Activated T-cell treated with anti-CD3 and anti-CD28 coated beads, Interleukin-2, amount 50 U/mL, for 1 hour (primary cell): Measurements from ENCODE around the gene PBX4.
A peak's percentile ranks its signal among the peaks of the same experiment; 100 is the strongest.

ENCODE experiments used
- DNase-seq: peaks from one replicate; pipeline ENCODE4 v3.0.0-alpha.2; 2020

Gene PBX4

GRCh38 chr19:19537075-19538048, 81.1 kb downstream of the PBX4 start:
- DNase-seq, result peak; percentile 38

GRCh38 chr19:19535311-19536191, 82.9 kb downstream of the PBX4 start:
- no peak for DNase-seq

- no peak for DNase-seq
Observed at GRCh38 chr19:19534556-19535265, 83.8 kb downstream of the PBX4 start.

- DNase-seq, result no peak
Observed at GRCh38 chr19:19533841-19534240, 84.6 kb downstream of the PBX4 start.

- peak; percentile 33 for DNase-seq
Observed at GRCh38 chr19:19532806-19533701, 85.4 kb downstream of the PBX4 start.

GRCh38 chr19:19531951-19532805, 86.3 kb downstream of the PBX4 start:
- peak; percentile 93 for DNase-seq

GRCh38 chr19:19530889-19531288, 87.6 kb downstream of the PBX4 start:
- DNase-seq, result no peak

- no peak for DNase-seq
Observed at GRCh38 chr19:19530423-19530804, 88.1 kb downstream of the PBX4 start.

GRCh38 chr19:19529783-19530422, 88.6 kb downstream of the PBX4 start:
- DNase-seq, result no peak

GRCh38 chr19:19528721-19529490, 89.6 kb downstream of the PBX4 start, which contains the start of gene YJEFN3:
Gene YJEFN3, plus strand, starts transcription at chr19:19528911. Its CDS starts 22 bp downstream, at chr19:19528933.
- DNase-seq, result no peak

GRCh38 chr19:19527674-19528625, 90.5 kb downstream of the PBX4 start:
- DNase-seq, result no peak

GRCh38 chr19:19527371-19527656, 91.2 kb downstream of the PBX4 start:
- no peak for DNase-seq

- no peak for DNase-seq
Observed at GRCh38 chr19:19526581-19527370, 91.7 kb downstream of the PBX4 start.

- no peak for DNase-seq
Observed at GRCh38 chr19:19525611-19526380, 92.7 kb downstream of the PBX4 start.

GRCh38 chr19:19524053-19524452, 94.4 kb downstream of the PBX4 start:
- DNase-seq, result no peak

- no peak for DNase-seq
Observed at GRCh38 chr19:19523177-19523576, 95.3 kb downstream of the PBX4 start.

- DNase-seq, result no peak
Observed at GRCh38 chr19:19520989-19521388, 97.5 kb downstream of the PBX4 start.
